GM19328 (cell line): ENCODE results near the gene PRR5L.

Experiments used
- ATAC-seq: cut with Tn5 transposase; IDR thresholded peaks from one replicate; pipeline ENCODE4 v1.9.1; 2021; ENCODE audit warnings: mild to moderate bottlenecking, moderate library complexity; ENCODE audit not compliant: unreplicated experiment

The PRR5L gene, protein sequence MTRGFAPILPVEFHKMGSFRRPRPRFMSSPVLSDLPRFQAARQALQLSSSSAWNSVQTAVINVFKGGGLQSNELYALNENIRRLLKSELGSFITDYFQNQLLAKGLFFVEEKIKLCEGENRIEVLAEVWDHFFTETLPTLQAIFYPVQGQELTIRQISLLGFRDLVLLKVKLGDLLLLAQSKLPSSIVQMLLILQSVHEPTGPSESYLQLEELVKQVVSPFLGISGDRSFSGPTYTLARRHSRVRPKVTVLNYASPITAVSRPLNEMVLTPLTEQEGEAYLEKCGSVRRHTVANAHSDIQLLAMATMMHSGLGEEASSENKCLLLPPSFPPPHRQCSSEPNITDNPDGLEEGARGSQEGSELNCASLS

GRCh38 chr11:36295926-36296325 lies at the start of gene PRR5L:
Gene PRR5L (plus strand): TSS chr11:36296288. CDS start chr11:36401122, 104,834 bp downstream.
- no peak for ATAC-seq

DNA sequence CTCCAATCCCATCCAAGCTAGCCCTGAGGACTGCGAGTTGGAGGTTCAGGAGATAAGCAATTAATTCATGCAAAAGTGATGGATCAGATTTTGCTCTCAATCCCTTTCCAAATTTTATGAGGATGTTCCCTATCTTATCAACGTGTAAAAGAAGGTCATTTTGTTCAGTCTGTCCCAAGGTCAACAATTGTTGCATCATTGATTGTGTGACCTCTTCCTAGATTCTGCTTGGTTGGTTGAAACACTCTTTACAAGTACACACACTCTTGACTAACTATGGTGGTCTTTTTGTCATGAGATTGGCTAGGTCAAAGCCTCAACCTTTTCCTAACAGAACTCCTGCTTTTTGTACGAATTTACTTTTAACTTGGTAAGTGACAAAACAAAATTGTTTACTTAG lies 48.6 kb upstream of the PRR5L start:
- ATAC-seq, result no peak

- no peak for ATAC-seq
These were observed 47.7 kb upstream of the PRR5L start for GRCh38 chr11:36248436-36248835.

- no peak for ATAC-seq
These were observed 46.8 kb upstream of the PRR5L start for GRCh38 chr11:36249246-36249645.

DNA sequence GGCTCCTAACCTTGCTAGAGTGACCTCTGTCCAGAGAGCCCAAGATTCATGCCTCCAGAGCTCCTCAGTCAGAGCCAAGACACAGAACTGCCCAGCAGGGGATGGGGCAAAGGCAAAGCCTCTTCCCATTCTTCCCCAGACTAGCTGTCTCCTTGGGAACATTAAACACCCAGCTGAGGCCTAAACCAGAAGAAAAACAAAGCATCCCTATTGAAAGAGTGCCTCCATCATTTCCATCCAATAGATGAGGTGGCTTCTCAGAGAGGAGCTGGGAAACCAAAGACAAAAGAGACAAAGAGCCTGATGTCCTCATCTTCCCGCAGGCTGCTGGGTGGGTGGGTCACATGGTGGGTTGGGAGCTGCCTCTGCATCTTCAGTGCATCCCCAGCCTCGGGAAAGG lies 44.3 kb upstream of the PRR5L start:
- no peak for ATAC-seq

DNA sequence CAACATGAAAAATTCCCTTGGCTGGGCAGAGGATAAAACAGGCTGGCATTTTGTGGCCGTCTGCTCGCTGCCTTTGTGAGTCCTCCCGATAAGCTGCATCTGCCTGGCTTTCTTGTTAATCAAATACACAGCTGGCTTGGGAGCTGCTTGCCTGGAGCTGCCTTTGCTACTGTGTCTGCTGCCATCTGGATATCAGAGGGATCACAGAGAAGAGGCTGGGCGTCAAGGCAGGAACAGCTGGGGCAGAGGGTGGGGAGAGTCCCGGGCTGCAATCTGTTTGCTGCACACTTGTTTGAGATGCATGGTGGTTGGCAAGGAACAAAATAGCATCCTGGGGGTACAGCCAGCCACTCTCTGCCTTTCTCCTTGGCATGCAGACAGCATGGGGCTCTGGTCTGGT lies 42.9 kb upstream of the PRR5L start:
- no peak for ATAC-seq

GRCh38 chr11:36254713-36255112 lies 41.4 kb upstream of the PRR5L start:
- no peak for ATAC-seq

DNA sequence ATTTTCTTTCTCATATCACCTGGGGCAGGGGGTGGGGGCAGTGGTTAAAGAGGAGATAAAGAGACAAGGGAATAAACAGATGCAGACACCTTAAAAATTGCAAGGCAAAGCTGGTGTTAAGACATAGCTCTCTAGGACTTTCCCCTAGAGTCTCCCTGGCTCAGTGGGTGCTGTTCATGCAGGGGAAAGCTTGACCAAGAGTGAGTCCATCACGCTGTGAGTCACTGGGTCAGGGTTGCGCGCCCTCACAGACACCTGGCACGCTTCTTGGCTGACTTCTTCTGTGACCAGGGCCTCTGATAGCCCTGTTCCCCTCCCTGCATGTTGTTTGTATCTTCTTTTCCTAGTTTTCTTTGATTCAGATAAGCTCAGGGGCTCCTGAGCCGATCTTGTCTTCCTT lies 38.7 kb upstream of the PRR5L start:
- ATAC-seq, result no peak

DNA sequence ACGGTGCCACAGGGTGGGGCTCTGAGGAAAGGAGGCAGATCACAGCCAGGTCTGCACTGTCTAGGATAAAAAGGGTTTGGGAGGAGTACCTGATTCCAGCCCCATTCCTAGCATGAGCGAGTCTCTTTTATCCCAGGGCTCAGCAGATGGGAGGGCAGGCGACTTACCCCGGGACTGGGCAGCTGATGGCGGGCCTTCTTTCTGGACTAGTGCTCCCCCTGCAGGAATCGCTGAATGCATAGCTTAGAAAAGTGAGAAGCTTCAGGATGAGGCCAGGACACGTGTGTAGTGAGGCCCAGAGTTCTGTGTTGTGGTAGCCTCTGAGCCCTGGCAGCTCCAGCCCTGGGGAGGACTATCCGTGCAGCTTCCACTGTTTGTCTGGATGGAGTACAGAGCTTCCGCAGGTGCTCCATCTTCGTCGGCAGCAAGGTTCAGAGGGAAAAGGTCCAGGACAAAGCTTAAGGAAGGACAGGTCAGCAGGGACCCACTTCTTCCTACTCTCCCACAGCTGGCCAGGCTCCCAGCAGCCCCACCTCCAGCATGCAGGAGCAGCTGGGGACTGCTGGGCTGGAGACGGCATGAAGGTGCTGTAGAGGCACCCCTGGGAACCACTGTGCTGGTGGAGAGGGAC lies 37.2 kb upstream of the PRR5L start:
- no peak for ATAC-seq

- no peak for ATAC-seq
These were observed 35.0 kb upstream of the PRR5L start for GRCh38 chr11:36261094-36261493.

- ATAC-seq, result no peak
These were observed 31.8 kb upstream of the PRR5L start for GRCh38 chr11:36264011-36264972.

- ATAC-seq, result no peak
These were observed 31.1 kb upstream of the PRR5L start for GRCh38 chr11:36264973-36265344.

DNA sequence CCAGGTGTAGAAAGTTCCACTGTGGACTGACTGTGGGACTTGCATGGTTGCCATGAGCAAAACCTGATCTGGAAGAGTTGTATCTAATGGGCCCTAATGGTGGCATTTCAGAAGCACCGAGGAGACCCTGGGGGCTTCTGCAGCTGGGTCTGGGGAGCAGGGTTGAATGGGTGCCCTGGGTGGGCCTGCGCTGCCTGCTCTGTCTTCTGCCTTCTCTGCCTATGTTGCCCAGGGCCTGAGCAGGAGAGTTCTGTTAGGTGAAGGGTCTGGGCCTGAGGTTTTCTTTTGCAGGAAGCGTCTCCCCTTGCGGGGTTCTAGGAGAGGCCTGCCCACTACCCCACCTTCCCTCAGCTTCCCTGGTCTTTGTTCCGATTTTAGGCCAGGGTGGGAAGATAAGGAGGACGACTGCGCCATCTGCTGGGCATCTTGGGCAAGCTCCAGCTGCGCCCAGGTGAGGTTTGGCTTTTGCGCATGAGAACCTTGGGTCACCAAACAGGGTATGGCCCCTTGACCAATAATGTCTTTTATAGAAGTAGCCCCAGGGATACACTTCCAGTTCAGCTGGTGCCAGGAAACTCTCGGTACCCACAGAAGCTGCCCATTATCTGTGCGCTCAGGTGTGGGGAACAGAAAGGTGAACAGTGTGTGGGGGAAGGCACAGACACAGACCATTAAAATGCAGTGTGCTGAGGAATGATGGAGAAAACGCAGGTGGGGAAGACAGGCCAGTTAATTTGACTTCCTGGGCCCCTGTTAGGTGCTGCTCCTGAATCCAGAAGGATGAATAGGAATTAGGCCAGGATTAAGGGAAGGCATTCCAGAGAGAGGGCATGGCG lies 30.1 kb upstream of the PRR5L start:
- ATAC-seq, result peak; percentile 75

DNA sequence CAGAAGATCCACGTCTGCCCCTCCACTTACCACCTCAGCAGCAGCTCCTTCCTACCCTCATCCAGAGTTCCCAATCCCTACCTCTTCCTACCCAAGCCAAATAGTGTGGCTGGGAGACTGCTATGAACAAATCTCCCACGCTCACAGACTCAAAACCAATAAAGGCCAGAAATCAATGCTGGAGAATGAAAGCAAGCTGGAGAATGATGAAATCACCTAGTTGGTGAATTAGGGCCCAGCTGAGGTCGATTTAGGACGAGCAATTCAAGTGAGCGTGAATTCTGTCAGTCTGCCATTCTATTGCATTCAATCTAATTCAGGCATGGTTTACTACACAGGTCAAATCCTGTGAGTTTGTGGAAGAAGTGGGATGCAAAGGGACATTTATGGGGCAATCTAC lies 29.3 kb upstream of the PRR5L start:
- no peak for ATAC-seq

DNA sequence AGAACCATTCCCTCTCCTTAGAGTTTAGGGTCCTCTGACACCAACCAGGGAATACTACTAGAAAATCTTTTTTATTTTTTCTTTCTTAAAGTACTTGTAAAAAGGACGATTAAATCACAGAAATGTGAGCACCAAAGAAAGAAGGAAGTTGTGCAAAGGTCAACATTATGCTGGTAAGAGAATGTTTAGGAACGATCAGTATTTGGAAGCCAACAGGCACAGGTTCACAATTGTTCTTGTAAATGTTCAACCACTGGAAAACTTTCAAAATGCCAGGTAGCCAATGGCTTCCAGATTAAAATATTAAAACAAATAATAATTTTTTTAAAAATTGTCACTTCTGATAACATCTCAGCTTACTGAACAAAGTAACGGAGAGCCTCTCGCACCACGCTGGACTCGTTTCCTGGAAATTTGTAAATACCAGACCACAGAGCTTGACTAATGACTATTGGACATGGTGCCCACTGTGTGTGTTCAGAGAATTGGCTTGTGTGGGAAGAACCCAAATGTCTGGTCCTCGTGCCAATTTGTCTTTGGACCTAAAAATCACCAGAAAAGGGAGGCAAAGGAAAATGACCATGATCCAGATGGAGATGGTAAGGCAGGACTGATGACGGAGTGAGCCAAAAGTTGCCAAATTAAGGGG lies 27.6 kb upstream of the PRR5L start:
- no peak for ATAC-seq

DNA sequence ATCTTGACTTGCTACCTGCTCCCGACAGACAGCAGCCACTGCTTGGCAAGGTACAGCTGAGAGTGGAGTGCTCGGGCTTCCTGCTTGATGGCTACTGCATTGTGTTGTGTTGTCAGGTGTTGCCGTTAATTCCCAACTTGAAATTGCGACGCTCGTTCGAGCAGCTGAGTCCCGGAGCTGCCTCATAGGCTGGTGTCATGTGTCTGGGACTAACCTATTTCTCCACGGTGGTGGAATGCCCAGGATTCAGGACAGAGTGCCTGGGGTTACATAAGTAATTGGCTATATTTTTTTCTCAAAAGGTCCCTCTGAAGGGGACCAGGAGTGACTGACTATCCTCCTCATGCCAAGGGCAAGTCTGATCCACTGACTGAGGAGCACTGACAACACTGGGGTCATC lies 25.4 kb upstream of the PRR5L start:
- no peak for ATAC-seq

DNA sequence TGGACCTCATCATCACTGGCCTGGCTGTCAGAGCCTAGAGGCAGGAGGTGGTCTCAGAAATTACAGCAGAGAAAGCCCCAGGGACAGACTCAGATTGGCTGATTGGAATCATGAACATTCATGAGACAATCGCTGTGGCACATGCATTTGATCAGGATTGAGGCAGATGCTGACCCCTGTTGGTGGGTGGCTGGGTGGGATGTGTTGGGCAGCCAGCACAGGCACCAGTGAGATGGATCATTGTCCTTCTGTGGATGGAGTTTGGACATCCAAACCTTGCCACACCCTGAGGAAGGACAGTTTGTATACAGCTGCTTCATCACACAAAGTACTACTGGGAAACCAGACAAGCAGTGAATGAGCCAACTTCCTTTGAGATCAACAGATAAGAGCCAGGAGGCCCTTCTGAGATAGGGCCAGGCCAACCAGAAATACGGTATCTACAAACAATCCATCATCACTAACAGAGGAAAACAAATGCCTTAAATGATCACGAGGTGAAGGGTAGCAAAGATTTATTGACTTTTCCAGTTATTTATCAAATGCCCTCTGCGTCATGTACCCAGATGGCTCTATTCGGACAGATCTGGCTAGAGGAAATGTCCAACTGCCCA lies 24.2 kb upstream of the PRR5L start:
- ATAC-seq, result no peak

DNA sequence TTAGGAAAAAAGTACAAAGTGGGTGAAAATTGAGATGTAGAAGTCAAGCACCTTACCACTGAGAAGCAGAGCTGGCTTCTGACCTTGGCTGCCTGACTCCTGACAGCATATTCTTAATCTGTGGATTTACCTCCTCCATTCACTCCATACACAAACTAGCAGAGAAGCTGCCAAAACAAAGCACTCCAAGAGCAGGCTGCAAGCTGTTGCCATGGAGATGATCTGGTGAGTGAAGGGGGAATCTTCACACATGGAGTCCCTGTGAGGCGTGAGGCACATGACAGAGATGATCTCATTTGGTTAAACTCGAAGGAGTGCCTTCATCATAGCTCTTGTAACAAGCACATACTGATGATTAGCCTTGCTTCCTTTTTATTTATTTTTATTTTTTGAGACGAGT lies 23.0 kb upstream of the PRR5L start:
- no peak for ATAC-seq

GRCh38 chr11:36274414-36274813 lies 21.7 kb upstream of the PRR5L start:
- ATAC-seq, result no peak
